ENCODE data around the gene RNF180.

The RNF180 gene

GRCh38 chr5:64165500-64166200 lies at the start of gene RNF180:
Gene RNF180, plus strand, starts transcription at chr5:64165843. Its CDS starts 34,965 bp downstream, at chr5:64200808.
- Histone ChIP-seq H3K4me3 (ENCODE audit: low read length, poor library complexity, severe bottlenecking) (no peak within 1 kb of the TSS), H3K4me2 (ENCODE audit: low read depth, low read length, poor library complexity, severe bottlenecking) (no peak within 1 kb of the TSS), H3F3A (ENCODE audit: low read depth) (no peaks in the 10 kb centered on the region), H3K27me3 (ENCODE audit: insufficient read depth, low read length, poor library complexity, severe bottlenecking) (no peaks in the 10 kb centered on the region), H3K9me3 (ENCODE audit: insufficient read depth, low read depth, low read length) (0 out of 2 replicates have a peak, but pooled peaks cover 3% of the 10 kb centered on the region), H4K20me1 (ENCODE audit: insufficient read depth, low read length, poor library complexity, severe bottlenecking) (no peaks in the 10 kb centered on the region), H3K4me1 (ENCODE audit: insufficient read depth, low read length, poor library complexity, severe bottlenecking) (no peaks in the 10 kb centered on the region), H3K36me3 (ENCODE audit: insufficient read depth, low read length) (no peaks in the 10 kb centered on the region), H3K9me2 (replicated peaks; ENCODE audit: low read depth, low read length) (no peaks in the 10 kb centered on the region), H2AFZ (ENCODE audit: low read length) (no peak within 1 kb of the TSS), H3K9ac (ENCODE audit: low read depth, low read length, poor library complexity, severe bottlenecking) (no peak within 1 kb of the TSS), H3K79me2 (ENCODE audit: insufficient read depth, low read length) (no peaks in the 10 kb centered on the region)
- no peak for TF ChIP-seq CTCF (conservative IDR thresholded peaks at IDR 0.05; ENCODE audit: low read length)
- no peak for TF ChIP-seq EZH2phosphoT487 (IDR thresholded peaks at IDR 0.05; ENCODE audit: borderline replicate concordance)

GRCh38 chr5:64125521-64125920 lies 40.1 kb upstream of the RNF180 start:
- H3K4me2 ChIP-seq (ENCODE audit: low read depth, low read length, poor library complexity, severe bottlenecking): no peak overlapping the region
- no peak overlapping the region for H3K4me3 ChIP-seq (ENCODE audit: low read length, poor library complexity, severe bottlenecking)
- H2AFZ ChIP-seq (ENCODE audit: low read length): no peak overlapping the region
- no peaks in the 10 kb centered on the region for H3F3A ChIP-seq (ENCODE audit: low read depth)
- H3K9me2 ChIP-seq (replicated peaks; ENCODE audit: low read depth, low read length): no peaks in the 10 kb centered on the region
- no peaks in the 10 kb centered on the region for H3K9me3 ChIP-seq (ENCODE audit: insufficient read depth, low read depth, low read length)
- H4K20me1 ChIP-seq (ENCODE audit: insufficient read depth, low read length, poor library complexity, severe bottlenecking): no peaks in the 10 kb centered on the region
- TF ChIP-seq EZH2phosphoT487 (IDR thresholded peaks at IDR 0.05; ENCODE audit: borderline replicate concordance) (no peak), CTCF (conservative IDR thresholded peaks at IDR 0.05; ENCODE audit: low read length) (no peak)
- no peaks in the 10 kb centered on the region for H3K27me3 ChIP-seq (ENCODE audit: insufficient read depth, low read length, poor library complexity, severe bottlenecking)
- no peaks in the 10 kb centered on the region for H3K79me2 ChIP-seq (ENCODE audit: insufficient read depth, low read length)
- no peaks in the 10 kb centered on the region for H3K4me1 ChIP-seq (ENCODE audit: insufficient read depth, low read length, poor library complexity, severe bottlenecking)
- no peaks in the 10 kb centered on the region for H3K36me3 ChIP-seq (ENCODE audit: insufficient read depth, low read length)
- no peak overlapping the region for H3K9ac ChIP-seq (ENCODE audit: low read depth, low read length, poor library complexity, severe bottlenecking)

GRCh38 chr5:64126202-64126741 lies 39.4 kb upstream of the RNF180 start:
- Histone ChIP-seq H3K27me3 (ENCODE audit: insufficient read depth, low read length, poor library complexity, severe bottlenecking) (no peaks in the 10 kb centered on the region), H3K9me2 (replicated peaks; ENCODE audit: low read depth, low read length) (no peaks in the 10 kb centered on the region), H3K36me3 (ENCODE audit: insufficient read depth, low read length) (no peaks in the 10 kb centered on the region), H3K9me3 (ENCODE audit: insufficient read depth, low read depth, low read length) (no peaks in the 10 kb centered on the region), H3K4me1 (ENCODE audit: insufficient read depth, low read length, poor library complexity, severe bottlenecking) (no peaks in the 10 kb centered on the region), H3K79me2 (ENCODE audit: insufficient read depth, low read length) (no peaks in the 10 kb centered on the region), H3F3A (ENCODE audit: low read depth) (no peaks in the 10 kb centered on the region), H3K4me2 (ENCODE audit: low read depth, low read length, poor library complexity, severe bottlenecking) (no peak overlapping the region), H2AFZ (ENCODE audit: low read length) (no peak overlapping the region), H3K9ac (ENCODE audit: low read depth, low read length, poor library complexity, severe bottlenecking) (no peak overlapping the region), H4K20me1 (ENCODE audit: insufficient read depth, low read length, poor library complexity, severe bottlenecking) (no peaks in the 10 kb centered on the region), H3K4me3 (ENCODE audit: low read length, poor library complexity, severe bottlenecking) (no peak overlapping the region)
- TF ChIP-seq EZH2phosphoT487 (IDR thresholded peaks at IDR 0.05; ENCODE audit: borderline replicate concordance) (no peak), CTCF (conservative IDR thresholded peaks at IDR 0.05; ENCODE audit: low read length) (no peak)

Data from Loucy (cell line).